ENCODE data around the gene SLC9A9.

DNA sequence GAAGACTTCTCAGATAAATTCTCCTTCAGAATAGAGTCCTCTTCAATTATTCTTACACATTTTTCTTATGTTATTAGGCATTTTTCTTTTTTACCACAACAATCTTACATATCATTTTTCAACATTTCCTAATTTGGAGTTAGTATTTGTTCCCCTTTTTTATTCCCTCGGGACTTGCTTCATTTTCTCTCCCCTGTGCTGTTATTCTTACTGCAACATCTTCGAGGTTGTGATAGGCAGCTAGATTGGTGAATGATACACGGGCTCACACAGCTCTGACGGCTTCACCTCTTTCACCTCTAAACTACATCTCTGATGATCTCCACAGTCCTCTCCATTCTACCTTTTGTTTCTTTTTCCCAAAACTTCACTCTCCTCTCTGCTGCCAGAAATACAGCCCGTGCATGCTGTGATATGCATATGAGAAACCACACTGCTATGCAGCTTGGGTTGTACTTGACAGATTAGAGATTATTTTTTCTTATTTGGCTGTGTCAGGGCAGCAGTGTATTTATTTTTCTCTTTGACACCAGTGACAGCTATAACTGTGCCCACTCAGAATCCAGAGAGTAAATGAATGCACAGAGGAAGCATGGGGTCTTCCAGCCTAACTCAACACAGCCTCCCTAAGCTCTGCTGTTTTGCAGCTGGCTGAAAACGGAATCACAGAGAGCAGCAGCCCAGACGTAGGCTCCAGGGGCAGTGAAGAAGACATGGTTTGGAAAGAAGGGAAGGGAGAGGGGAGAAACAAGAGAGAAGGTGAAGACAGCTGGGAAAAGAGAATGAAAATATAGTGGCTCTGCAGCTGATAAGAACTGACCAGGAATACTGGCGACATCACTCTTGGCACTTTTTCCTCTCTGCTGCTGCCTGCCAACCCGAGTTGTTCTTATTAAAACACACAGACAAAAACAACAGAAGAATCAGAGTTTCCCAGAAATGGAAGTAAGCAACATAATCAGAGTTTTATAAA is 61.8 kb downstream of the SLC9A9 start:
- no peak for TF ChIP-seq POLR2A (IDR thresholded peaks at IDR 0.05)
- TF ChIP-seq, protein P1, sequence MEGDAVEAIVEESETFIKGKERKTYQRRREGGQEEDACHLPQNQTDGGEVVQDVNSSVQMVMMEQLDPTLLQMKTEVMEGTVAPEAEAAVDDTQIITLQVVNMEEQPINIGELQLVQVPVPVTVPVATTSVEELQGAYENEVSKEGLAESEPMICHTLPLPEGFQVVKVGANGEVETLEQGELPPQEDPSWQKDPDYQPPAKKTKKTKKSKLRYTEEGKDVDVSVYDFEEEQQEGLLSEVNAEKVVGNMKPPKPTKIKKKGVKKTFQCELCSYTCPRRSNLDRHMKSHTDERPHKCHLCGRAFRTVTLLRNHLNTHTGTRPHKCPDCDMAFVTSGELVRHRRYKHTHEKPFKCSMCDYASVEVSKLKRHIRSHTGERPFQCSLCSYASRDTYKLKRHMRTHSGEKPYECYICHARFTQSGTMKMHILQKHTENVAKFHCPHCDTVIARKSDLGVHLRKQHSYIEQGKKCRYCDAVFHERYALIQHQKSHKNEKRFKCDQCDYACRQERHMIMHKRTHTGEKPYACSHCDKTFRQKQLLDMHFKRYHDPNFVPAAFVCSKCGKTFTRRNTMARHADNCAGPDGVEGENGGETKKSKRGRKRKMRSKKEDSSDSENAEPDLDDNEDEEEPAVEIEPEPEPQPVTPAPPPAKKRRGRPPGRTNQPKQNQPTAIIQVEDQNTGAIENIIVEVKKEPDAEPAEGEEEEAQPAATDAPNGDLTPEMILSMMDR (IDR thresholded peaks at IDR 0.05) = no peak

Data from uterus (tissue), 2 donors.